Activated CD8-positive, alpha-beta T cell treated with anti-CD3 and anti-CD28 coated beads for 36 hours (primary cell): Measurements from ENCODE around the gene FGF1. TPM values are rescaled to one million over a fixed set of nuclear protein-coding genes. Genes with fewer than 3 reads are reported as not detected.

Experiments used
- ATAC-seq: fragments of 200-7000 bp; cut with Tn5 transposase; one replicate; pipeline ENCODE4 v1.10.0; 2021; ENCODE audit warnings: mild to moderate bottlenecking, moderate library complexity
- CTCF ChIA-PET: fragments of 350-600 bp; sonication (Branson Sonifier 250); formaldehyde crosslinking; loops from one replicate; lab custom pipeline; 2021; ENCODE audit warnings: antibody characterized with exemption; lab: Charles Lee
- POLR2A ChIA-PET: fragments of 350-600 bp; sonication (Branson Sonifier 250); formaldehyde crosslinking; loops from one replicate; lab custom pipeline; 2021; ENCODE audit warnings: antibody characterized with exemption; lab: Charles Lee
- DNase-seq: peaks from one replicate; pipeline ENCODE4 v3.0.0-alpha.2; 2020
- H3K27ac Mint-ChIP-seq: one replicate; pipeline ENCODE4 v1.8.0; 2021; ENCODE audit warnings: mild to moderate bottlenecking, mixed read lengths
- H3K27me3 Mint-ChIP-seq: one replicate; pipeline ENCODE4 v1.8.0; 2021; ENCODE audit warnings: mixed read lengths
- H3K36me3 Mint-ChIP-seq: one replicate; pipeline ENCODE4 v1.8.0; 2021; ENCODE audit warnings: low read depth, mixed read lengths
- H3K4me1 Mint-ChIP-seq: one replicate; pipeline ENCODE4 v1.8.0; 2021; ENCODE audit warnings: low read depth, mixed read lengths
- H3K4me3 Mint-ChIP-seq: one replicate; pipeline ENCODE4 v1.8.0; 2021; ENCODE audit warnings: mild to moderate bottlenecking, moderate library complexity, mixed read lengths
- H3K9me3 Mint-ChIP-seq: one replicate; pipeline ENCODE4 v1.8.0; 2021; ENCODE audit warnings: mixed read lengths
- CTCF ChIP-seq: fragments of 200-600 bp; IDR thresholded peaks from one replicate; pipeline ENCODE4 v1.8.0; 2022; ENCODE audit warnings: antibody characterized with exemption, mild to moderate bottlenecking
- intact Hi-C: fragments of 100-400 bp; cut with micrococcal nuclease; formaldehyde crosslinking; loops from one replicate; pipeline ENCODE4 v1.10.0; 2022
- total RNA-seq, 2 experiments: library from RNA; stranded (reverse); gene quantifications; one replicate each; pipeline ENCODE4 v1.2.3, GENCODE V29; 2021

FGF1 gene
- total RNA-seq, 2 experiments from 2014 or later = not detected

- peaks cover 1% of the 10 kb centered on the region for H3K27me3 Mint-ChIP-seq
- H3K36me3 Mint-ChIP-seq = no peaks in the 10 kb centered on the region
- TF ChIP-seq CTCF = no peak
- H3K4me3 Mint-ChIP-seq = no peak overlapping the region
- ChIA-PET CTCF (no interaction called here), POLR2A (no interaction called here)
- no peak for ATAC-seq
- intact Hi-C loops = no loop called here
- H3K27ac Mint-ChIP-seq = no peak overlapping the region
- no peaks in the 10 kb centered on the region for H3K4me1 Mint-ChIP-seq
- H3K9me3 Mint-ChIP-seq = no peaks in the 10 kb centered on the region
- DNase-seq = no peak
Observed at GRCh38 chr5:142568996-142569335, 116.9 kb downstream of the FGF1 start.

- ATAC-seq (no peak), DNase-seq (no peak)
- intact Hi-C loops = no loop called here
- no peaks in the 10 kb centered on the region for H3K9me3 Mint-ChIP-seq
- no peak overlapping the region for H3K27ac Mint-ChIP-seq
- POLR2A ChIA-PET = no interaction called here
- no peak for TF ChIP-seq CTCF
- H3K4me1 Mint-ChIP-seq = no peaks in the 10 kb centered on the region
- no peaks in the 10 kb centered on the region for H3K36me3 Mint-ChIP-seq
- H3K27me3 Mint-ChIP-seq = peaks cover 1% of the 10 kb centered on the region
- CTCF ChIA-PET = no interaction called here
- no peak overlapping the region for H3K4me3 Mint-ChIP-seq
Observed at GRCh38 chr5:142568283-142568995, 117.5 kb downstream of the FGF1 start.

- POLR2A ChIA-PET = no interaction called here
- Mint-ChIP-seq H3K4me3 (no peak overlapping the region), H3K4me1 (no peaks in the 10 kb centered on the region), H3K36me3 (no peaks in the 10 kb centered on the region), H3K9me3 (no peaks in the 10 kb centered on the region), H3K27me3 (peaks cover 4% of the 10 kb centered on the region), H3K27ac (no peak overlapping the region)
- no peak for ATAC-seq
- no peak for TF ChIP-seq CTCF
- intact Hi-C loops = no loop called here
- CTCF ChIA-PET = interaction anchor here (0.8 to 1.1 kb wide), 3 partner anchors 14 to 137 kb away, joined by 3 read pairs; no protein-coding TSS in a partner anchor
- DNase-seq = no peak
Observed at GRCh38 chr5:142561486-142562097, 124.3 kb downstream of the FGF1 start.

- H3K4me1 Mint-ChIP-seq = no peaks in the 10 kb centered on the region
- POLR2A ChIA-PET = no interaction called here
- no peak for DNase-seq
Observed at GRCh38 chr5:142561029-142561428, 124.9 kb downstream of the FGF1 start.

More at GRCh38 chr5:142561029-142561428, 124.9 kb downstream of the FGF1 start:
- no peak overlapping the region for H3K4me3 Mint-ChIP-seq
- H3K27ac Mint-ChIP-seq = no peak overlapping the region
- CTCF ChIA-PET = interaction anchor here (1.1 kb wide), 1 partner anchor 13 kb away, joined by 3 read pairs; no protein-coding TSS in a partner anchor
- peaks cover 4% of the 10 kb centered on the region for H3K27me3 Mint-ChIP-seq
- no peaks in the 10 kb centered on the region for H3K9me3 Mint-ChIP-seq
- TF ChIP-seq CTCF = no peak
- intact Hi-C loops = no loop called here
- H3K36me3 Mint-ChIP-seq = no peaks in the 10 kb centered on the region
- ATAC-seq = no peak
